CD4-positive, alpha-beta T cell treated with Interleukin-17A for 1 hour (primary cell): ENCODE results near the gene PLA2G4F.

Experiments used
- DNase-seq: peaks from one replicate; pipeline ENCODE4 v3.0.0-alpha.2; 2020

PLA2G4F gene

DNA sequence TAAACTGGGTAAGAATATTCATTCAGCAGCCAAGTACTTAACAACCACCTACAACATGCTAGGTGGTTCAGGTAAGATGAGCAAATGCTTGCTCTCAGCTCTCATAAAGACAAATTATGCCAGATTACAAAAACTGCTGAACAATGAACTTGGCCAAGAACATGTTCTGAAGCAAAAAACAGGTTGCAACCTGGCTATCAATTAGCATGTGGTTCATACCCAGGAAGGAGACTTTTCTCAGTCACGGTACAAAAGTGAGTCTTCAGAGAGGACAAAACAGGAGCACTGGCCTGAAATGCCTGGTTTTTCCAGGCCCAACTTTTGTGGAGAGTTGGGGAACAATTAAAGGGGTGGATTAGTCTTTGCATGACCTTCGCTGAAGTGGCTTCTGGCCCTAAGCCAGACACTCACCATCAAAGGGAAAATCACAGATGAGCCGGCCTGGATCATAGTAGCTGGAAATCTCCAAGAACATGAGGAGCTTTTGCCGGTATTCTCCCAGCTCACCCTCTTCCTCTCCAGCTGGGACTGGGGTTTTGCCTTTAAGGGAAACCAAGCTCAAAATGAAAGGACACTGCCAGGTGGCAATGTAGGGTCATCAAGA lies 7.6 kb upstream of the PLA2G4F start:
- DNase-seq: no peak

DNA sequence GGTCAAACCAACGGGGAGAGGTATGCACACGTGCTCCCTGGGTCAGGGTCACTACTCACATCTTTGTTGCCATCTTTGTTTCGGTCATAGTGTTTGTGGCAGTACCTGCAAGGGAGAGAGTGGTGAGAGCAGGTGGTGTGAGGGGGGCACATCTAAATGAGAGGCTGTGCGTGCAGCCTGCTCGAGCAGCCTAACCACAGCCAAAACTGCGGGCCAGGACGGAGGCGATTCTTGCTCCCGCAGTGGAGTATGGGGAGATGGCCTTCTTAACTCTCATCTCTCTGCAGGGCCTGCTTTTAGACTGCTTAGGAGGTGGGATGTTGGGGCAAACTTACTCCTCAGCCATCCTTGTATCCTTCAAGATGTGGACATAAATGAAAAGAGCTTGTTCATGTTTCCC lies 6.9 kb upstream of the PLA2G4F start:
- DNase-seq: no peak

DNA sequence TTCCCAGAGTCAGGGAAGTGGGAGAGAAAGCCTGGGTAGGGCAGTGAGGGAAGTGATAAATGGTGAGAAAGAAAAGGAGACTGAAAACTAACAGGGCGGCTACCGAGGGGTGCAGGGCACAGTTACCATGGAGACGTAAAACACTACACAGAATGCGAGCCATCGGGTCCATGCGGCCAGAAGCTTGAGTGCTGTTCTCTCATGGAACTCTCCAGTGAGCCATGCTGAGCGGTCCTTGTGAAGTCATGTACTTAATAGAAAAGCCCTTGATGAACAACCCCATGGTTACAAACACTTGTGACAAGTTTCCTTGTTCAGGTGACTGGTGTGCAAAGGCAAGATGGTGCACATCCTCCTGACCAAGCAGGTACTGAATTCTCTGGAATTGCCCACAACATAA lies 3.7 kb upstream of the PLA2G4F start:
- DNase-seq: no peak

DNA sequence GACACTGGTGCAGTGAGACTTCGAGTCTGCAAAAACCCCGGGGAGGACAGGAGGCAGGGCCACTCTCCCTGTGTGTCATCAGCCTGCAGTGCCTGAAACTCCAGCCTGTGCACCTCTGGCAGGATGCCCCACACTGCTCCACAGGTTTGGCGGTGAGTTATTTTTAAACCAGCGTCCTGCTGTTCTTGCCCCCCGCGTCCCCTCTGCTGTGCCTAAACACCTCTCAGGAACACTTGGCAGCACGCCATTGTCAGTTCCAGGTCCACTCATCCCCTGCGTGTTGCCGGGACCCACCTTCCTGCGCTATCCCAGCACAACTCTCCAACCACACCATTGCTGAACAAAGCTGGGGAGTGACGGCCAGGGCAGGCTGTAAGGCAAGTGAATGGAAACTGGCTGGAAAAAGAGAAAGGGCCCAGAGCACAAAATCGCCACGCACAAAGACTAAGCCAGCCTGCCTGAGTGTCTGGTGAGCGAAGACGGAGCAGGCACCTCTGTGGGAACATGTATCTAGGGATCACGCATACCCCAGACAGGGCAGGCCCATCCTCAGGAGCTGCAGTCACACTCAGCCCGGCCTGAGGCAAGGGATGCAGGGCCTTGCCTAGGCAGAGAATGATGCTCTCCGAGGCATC lies 3.1 kb upstream of the PLA2G4F start:
- no peak for DNase-seq

DNA sequence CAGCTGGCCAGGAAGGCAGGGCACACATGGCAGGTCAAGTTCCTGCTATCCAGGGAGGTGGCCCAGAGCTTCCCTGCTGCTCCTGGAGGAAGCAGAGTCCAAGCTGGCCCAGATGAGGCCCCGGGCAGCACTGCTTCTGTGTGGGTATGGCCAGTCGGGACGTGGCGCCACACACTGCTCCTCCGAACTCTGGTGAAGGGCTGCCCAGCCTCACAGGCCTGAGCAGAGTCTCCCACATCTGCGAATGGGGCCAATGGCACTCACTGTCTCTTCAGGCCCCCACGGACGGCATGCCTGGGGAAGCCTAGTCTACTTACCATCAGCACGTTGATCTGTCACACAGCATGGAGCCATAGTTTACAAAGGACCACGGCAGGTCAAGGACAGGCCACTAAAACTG lies 2.5 kb upstream of the PLA2G4F start:
- no peak for DNase-seq

DNA sequence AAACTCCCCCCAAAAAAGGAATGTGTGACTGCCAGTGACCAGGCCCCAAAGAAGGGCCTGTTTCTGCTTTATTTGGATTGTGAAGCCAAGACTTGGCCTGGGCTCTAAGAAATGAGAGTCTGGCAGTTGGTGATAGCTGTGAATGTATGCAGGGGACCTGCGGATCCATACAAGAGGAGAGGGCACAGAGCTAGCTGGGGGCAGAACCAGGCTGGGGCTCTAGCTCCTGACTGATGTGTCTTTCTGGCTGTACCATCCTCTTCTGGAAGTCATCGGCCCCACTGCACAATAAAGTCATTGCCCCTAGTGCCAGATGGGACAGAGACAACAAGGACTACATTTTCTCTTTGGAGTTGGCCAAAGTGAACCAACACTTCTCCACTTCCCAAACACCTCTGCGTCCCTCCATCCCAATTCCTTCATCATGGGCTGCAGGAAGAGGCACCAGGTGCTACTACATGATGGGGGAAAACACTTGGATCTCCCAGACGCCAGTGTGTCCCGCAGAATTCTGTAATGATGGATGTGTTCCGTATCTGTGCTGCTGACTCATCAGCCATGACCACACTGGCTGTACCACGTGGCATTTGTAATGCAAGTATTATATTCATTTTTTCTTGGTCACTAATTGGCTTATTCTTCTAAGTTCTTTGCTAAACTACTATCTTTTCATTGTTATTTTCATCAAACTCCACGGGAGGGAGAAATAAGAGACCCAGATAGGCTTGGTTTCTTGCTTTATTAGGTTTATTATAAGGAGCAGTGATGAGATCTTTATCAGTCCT lies 1.7 kb upstream of the PLA2G4F start:
- DNase-seq: no peak

DNA sequence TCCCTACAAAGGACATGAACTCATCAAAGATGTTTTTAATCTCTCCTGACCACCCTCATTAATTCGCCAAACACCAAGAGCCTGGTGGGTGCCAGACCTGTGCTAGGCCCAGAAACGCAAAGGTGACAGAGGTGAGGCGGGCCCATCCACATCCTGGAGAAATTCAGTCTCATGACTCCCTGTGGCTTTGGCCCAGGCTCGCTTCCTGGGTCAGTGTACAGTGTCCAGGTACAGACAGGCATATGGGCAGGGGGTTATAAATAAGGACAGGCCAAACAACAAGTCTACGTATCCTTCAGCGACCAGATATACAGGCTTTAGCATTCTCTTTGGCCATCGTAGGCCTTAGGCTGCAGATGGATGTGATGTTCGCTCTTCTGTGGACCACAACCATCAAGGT lies 945 bp upstream of the PLA2G4F start:
- DNase-seq: no peak

DNA sequence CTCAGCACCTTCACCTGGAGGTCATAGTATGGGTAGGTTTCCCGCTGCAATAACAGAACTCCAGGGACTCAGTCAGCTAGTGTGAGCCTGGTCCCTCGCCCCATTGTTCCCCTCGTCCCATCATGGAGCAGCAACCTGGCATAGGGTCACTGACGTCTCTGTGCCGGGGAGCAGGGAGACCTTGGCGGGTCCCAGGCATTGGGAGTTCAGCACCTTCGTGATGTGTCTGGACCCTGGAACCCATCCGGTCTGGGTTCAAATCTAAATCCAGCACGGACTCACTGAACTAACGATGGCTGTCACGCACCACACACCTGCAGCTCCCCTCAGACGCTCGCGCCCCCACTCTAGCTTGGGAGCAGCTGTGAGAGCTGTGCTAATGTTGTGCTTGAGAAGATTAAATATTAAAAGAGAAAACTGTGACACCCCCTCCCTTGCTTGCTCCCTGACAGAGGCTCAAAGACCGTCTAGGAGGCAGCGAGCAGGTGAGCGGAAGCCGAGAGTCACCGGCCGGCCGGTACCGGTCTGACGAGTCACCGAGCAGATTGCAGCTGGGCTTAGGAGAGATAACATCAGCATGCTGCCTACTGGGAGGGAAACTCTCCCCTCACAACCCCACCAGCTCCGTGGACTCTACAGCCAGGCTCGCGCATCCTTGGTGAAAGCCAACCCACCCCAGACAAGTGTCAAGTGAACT lies 742 bp downstream of the PLA2G4F start:
- no peak for DNase-seq

DNA sequence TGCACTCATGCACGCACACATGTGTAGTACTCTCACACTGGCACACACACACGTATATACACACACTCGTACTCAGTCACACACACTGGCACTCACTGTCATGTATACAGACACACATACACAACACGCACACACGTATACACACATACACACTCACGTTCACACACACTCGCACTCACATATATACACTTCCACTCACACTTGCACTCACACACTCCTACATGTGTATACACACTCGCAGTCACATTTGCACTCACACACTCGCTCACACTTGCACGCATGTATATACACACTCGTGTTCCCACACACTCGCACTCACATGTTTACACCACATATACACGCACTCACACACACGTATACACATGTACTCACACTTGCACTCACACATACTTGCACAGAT lies 1.5 kb downstream of the PLA2G4F start:
- DNase-seq: no peak

DNA sequence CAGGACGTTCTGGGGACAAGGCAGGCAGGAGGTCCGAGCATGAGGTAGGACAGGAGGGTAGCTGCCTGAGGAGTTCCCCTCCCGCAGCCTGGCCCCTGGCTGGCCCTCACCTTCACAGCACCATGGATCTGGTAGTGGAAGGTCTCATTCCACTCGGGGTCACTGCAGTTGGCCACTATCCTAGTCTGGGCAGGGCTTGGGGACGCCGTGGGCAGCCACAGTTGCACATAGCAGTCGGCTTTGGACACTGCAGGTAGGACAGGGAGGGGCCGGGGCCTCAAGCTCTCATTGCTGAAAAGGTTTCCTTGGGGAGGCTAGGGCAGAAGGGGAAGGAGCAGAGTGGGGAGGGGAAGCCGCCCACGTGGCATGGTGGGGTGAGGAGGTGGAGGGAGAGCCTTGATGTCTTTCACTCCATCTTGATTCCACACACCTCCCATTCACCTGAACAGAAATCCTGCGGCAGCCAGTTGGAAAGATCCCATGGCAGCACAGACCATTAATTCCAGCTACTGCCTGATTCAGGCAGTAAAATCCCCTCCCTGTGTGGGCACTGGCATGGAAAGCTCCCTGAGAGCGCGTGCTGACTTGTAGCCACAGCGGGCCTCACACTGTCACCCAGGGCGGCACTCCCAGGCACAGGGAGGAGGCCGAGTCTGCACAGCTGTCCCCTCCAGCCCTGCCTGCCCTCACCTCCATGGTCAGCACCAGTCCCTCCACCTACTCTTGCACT lies 2.1 kb downstream of the PLA2G4F start:
- DNase-seq: no peak

DNA sequence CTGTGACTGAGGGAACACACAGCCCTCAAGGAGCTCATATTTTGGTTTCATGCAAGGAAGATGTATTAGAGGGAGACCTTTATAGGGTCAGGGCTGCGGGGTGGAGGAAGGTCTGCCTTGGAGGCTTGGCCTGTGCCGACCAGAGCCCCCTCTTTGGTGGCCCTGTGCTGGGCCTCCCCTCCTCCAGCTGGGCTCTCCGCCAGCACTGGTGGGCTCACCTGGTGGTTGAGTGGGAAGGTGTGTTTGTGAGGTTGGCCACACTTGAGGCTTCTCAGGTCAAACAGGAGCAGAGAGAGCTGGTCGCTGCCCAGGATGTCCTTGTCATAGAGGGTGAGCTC lies 2.6 kb downstream of the PLA2G4F start:
- DNase-seq: no peak

DNA sequence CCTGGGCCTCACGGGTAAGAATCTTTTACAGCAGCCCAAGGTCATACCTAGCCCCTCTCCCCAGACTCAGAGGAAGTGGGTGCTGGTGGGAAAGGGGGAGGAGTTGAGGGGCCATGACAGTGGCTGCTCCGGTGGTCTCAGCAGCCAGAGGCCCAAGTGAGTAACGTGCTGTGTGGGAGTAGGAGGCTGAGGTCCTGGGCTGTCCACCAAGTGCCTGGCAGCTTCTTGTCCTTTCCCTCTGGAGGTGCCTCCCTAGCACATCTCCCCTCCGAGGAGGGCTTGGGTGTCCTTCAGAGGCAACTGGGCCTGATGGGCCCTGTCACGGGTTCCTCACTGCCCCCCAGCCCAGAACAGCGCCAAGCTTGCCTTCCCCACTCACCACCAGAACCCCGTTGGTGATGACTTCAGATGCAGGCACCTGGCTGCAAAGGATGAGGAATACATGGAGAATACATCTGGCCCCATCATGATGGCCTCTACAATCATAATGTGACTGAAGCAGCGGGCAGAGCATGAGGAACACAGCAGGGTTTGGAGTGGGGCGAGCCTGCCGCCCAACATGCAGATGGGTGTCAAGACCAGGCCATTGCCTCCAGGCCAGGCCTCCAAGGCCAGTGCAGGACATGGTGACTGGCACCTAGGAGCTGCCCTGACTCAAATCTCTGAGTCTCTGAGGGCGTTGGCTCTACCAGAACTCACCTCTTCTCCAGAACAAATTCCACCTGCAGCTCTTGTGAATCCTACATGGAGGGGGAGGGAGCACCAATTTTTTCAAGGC lies 3.3 kb downstream of the PLA2G4F start:
- no peak for DNase-seq

DNA sequence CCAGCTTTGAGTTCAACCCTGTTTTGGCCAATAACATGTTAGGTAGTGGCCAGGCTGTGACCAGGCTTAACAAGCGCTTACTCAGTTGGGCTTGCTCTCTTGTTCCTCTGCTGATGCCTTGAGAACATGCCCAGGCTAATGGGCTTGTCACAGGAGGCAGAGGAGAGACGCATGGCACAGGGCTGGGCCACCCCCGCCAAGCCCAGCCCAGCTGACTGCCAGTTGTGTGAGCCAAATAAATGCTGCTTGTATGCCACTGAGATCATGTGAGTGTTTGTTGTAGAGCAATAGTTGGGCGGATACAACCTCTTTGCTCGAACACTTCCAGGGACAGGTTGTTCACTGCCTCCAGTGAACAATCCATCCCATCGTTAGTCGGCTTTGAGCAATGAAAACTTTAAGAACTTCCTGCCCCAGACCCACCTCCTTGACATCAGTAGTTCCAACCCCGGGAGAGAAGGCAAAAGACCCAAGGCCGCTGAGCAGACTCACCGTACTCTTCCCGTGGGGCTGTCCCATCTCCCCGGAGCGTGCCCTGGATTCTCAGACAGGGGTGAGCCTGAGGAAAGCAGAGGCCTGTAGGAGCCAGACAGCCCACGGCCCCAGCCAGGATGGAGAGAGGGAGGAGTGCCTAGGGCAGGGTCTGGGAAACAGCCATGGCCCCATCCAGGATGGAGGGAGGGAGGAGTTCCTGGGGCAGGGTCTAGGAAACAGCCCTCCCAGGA lies 4.1 kb downstream of the PLA2G4F start:
- no peak for DNase-seq

DNA sequence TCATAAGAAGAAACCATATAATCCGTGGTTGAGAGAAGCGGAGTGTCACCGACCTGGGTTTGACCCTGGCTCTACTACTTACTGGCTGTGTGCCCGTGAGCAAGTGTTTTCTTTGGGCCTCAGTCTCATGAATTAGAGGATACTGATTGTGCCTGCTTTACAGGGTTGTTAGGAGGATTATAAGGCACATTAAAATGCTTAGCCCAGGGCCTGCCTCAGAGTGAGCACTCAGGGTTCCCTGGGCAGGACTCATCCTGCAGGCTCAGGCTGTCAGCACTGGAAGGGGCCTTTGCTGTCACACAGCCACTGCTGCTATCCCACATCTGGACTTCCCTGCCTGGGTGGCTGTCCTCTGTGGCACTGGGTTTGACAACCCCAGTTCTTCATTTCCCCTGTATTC lies 4.7 kb downstream of the PLA2G4F start:
- DNase-seq: no peak

DNA sequence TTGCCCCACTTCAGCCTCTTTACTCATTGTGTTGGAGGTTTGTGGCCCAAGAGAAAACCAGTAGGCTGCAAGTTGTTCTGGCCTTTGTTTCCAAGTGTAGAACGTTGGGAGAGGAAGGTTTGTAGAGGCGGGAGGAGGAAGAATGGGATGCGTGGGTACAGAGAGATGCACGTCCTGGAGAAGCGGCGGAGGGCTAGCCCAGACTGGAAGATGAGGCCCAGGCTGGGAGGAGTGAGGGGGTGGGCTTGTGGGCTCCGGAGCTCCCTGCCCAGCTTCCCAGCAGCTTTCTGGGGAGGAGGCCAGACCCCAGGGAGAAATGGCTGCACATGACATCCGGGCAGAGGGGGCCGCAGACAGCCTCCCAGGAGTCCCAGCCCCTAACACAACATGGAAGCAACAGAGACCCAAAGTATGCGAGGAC lies 5.3 kb downstream of the PLA2G4F start:
- DNase-seq: no peak

DNA sequence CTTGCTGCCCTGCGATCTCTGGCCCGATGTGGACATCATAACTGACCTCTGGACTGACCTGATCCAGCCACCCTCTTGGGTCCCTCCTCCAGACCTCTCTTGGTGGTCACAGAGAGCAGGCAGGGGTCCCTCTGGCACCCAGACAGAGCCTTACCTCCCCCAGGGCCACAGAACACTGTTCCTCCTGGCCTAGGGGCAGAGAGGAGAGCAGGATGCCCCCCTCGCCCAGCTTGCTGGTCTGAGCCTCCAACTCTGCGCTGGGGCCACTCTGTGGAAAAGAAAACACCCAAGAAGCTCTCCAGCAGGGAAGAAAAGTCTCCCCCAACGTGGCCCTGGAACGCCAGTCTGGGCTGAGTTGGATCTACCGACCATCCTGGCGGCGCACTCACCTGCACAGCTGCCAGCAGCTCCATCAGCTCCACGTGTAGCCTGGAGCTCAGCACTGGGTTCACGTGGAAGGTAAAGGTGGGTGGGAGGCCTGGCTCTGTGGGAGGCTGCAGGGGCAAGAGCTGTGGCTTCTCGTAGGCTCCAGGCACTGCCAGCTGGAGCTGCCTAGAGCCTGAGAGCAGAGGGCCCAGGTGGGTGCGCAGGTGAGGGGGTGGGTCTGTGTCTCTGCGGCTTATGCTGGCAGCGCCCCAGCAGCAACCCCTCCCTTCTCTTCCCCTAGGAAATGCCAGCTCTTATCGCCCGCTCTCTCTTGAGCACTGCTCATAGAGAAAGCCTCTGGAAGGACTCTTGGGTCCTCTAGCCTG lies 6.0 kb downstream of the PLA2G4F start:
- no peak for DNase-seq

DNA sequence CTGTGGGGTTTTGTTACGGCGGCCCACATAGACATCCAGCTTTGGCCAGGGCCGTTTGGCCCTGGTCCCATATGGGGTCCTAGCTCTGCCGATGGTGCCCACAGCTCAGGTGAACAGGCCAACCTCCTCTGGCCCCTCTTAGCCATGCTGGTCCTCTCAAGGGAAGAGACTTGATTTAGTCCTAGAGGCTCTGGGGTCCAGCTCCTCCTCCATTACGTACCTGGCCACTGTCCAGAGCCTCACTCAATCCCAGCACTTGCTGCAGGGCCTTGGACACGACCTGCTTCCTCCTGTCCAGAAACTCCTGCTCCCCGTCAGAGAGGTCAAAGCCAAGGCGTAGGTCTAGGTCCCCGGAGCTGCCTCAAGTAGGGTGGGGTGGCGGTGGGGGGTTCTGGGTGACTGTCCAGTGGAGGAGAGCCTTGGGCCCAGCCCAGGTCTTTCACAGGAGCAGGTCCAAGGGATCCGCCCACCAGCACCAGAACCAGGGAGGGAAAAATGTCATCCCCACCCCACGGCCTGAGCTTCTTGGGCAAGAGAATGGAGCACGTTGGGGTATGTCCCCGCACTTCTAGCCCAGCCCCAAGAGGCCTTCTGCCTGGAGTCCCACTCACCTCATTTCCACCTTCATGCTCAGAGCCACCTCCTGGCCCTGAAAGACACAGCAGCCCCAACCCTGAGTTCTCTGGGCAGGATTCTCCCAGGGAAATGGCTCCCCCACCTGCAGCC lies 6.8 kb downstream of the PLA2G4F start:
- DNase-seq: no peak

DNA sequence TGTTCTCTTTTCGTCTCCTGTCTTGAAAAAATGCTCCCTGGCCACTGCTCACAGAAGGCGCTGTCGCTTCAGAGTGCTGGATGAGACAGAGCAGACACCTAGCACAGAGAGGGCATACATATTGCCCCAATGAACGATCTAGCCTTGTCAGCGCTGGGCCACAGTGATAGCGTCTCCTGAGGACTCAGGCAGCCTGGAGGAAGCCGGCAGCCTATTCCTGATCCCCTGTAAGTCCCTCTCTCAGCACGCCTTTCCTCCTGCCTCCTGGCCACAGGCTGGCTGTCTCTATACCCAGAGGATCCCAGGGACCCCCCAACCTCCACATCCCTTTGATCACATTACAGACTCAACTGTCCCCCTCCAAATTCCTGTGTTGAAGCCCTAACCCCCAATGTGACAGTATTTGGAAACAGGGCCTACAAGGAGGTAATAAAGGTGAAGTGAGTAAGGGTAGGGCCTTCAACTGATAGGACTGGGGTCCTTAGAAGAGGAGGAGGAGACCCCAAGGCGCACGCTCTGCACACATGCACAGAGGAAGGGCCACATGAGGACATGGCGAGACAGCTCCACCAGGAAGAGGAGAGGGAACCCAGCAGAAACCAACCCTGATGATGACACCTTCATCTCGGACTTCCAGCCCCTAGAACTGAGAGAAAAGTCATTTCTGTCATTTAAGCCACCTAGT lies 7.5 kb downstream of the PLA2G4F start:
- no peak for DNase-seq

DNA sequence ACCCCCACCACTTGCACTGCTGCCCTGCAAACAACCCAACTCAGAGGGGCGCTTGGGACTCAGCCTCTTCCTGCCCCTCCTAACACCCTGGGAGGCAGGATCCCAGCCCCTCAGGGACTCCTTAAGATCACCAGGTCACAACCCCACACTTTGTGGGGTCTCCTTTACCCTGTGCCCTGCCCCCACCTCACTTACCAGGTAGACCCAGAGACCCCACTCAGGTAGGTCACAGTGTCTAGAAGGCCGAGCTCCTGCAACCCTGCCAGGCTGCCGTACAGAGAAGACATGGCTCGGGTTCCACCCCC lies 9.1 kb downstream of the PLA2G4F start:
- no peak for DNase-seq
